DND-41 (cell line): Measurements from ENCODE around the gene TSPAN18.

ENCODE experiments used
- ATAC-seq: fragments of 200-7000 bp; cut with Tn5 transposase; 3 replicates; pipeline ENCODE4 v1.9.1; 2021; ENCODE audit warnings: low read depth; ENCODE audit not compliant: insufficient read depth
- DNase-seq: peaks from one replicate; pipeline ENCODE4 v3.0.0-alpha.2; 2020
- H2AFZ ChIP-seq: 2 replicates; pipeline ENCODE4 v1.6.0; 2012; ENCODE audit warnings: low read depth, low read length
- H3K27ac ChIP-seq: 2 replicates; pipeline ENCODE4 v1.5.1; 2012; ENCODE audit warnings: low read length, inconsistent platforms
- H3K27me3 ChIP-seq: fragments of 200-600 bp; sonication (generic); 2 replicates; pipeline ENCODE4 v1.6.0; 2012; ENCODE audit warnings: low read length, mild to moderate bottlenecking, inconsistent platforms; ENCODE audit not compliant: insufficient read depth, poor library complexity
- H3K36me3 ChIP-seq: 2 replicates; pipeline ENCODE4 v1.5.1; 2012; ENCODE audit warnings: low read length, inconsistent platforms; ENCODE audit not compliant: insufficient read depth
- H3K4me1 ChIP-seq: 2 replicates; pipeline ENCODE4 v1.5.1; 2012; ENCODE audit warnings: mild to moderate bottlenecking, low read length; ENCODE audit not compliant: insufficient read depth
- H3K4me2 ChIP-seq: 2 replicates; pipeline ENCODE4 v1.6.0; 2012; ENCODE audit warnings: mild to moderate bottlenecking, moderate library complexity, low read length, inconsistent platforms; ENCODE audit not compliant: insufficient read depth
- H3K4me3 ChIP-seq, 2 experiments: fragments of 200-600 bp in 1 of 2; shearing (Covaris generic) in 1 of 2; 2 replicates each; pipeline ENCODE4 v1.5.1; 2012 to 2016; ENCODE audit warnings: inconsistent platforms in 2 of 2, low read length in 2 of 2, mild to moderate bottlenecking in 2 of 2, low read depth in 1 of 2, moderate library complexity in 1 of 2
- H3K79me2 ChIP-seq: 2 replicates; pipeline ENCODE4 v1.6.0; 2012; ENCODE audit warnings: low read length, inconsistent platforms; ENCODE audit not compliant: insufficient read depth
- H3K9ac ChIP-seq: 2 replicates; pipeline ENCODE4 v1.6.0; 2012; ENCODE audit warnings: low read depth, mild to moderate bottlenecking, inconsistent platforms, low read length, moderate library complexity
- H3K9me3 ChIP-seq: 2 replicates; pipeline ENCODE4 v1.5.1; 2012; ENCODE audit warnings: low read length, moderate library complexity, mild to moderate bottlenecking, inconsistent platforms; ENCODE audit not compliant: insufficient read depth, severe bottlenecking
- H4K20me1 ChIP-seq: 2 replicates; pipeline ENCODE4 v1.6.0; 2012; ENCODE audit warnings: low read length; ENCODE audit not compliant: insufficient read depth
- CTCF ChIP-seq: IDR thresholded peaks from 2 replicates; pipeline ENCODE4 v1.5.1; 2012; ENCODE audit warnings: borderline replicate concordance, low read length, moderate library complexity, mild to moderate bottlenecking; ENCODE audit not compliant: poor library complexity, severe bottlenecking; ENCODE audit errors: extremely low read depth
- EZH2 ChIP-seq: IDR thresholded peaks from 3 replicates; pipeline ENCODE4 v1.6.1; 2012; ENCODE audit warnings: borderline replicate concordance, low read depth, mild to moderate bottlenecking, moderate library complexity, low read length, inconsistent platforms; ENCODE audit not compliant: severe bottlenecking

TSPAN18 gene

GRCh38 chr11:44976576-44976975, 249.8 kb downstream of the TSPAN18 start:
- Histone ChIP-seq H3K36me3 (no peaks in the 10 kb centered on the region), H4K20me1 (no peaks in the 10 kb centered on the region), H3K27me3 (no peaks in the 10 kb centered on the region), H2AFZ (no peak overlapping the region), H3K4me2 (no peak overlapping the region), H3K4me3 (no peak overlapping the region), H3K4me1 (peaks cover 3% of the 10 kb centered on the region; the same call in 1 of the 2 replicates), H3K79me2 (no peaks in the 10 kb centered on the region), H3K9ac (no peak overlapping the region), H3K27ac (no peak overlapping the region), H3K9me3 (no peaks in the 10 kb centered on the region)
- no peak for TF ChIP-seq EZH2
- TF ChIP-seq CTCF = no peak
- ATAC-seq (no peak), DNase-seq (no peak)

- ATAC-seq = peak; percentile 60
- no peaks in the 10 kb centered on the region for H3K9me3 ChIP-seq
- no peaks in the 10 kb centered on the region for H3K79me2 ChIP-seq
- no peaks in the 10 kb centered on the region for H3K36me3 ChIP-seq
- no peak overlapping the region for H2AFZ ChIP-seq
- peaks cover 3% of the 10 kb centered on the region; the same call in 1 of the 2 replicates for H3K4me1 ChIP-seq
- no peak overlapping the region for H3K4me3 ChIP-seq
- no peak overlapping the region for H3K4me2 ChIP-seq
- H3K27me3 ChIP-seq = no peaks in the 10 kb centered on the region
- H3K9ac ChIP-seq = no peak overlapping the region
- H4K20me1 ChIP-seq = no peaks in the 10 kb centered on the region
- DNase-seq = peak; percentile 28
- no peak overlapping the region for H3K27ac ChIP-seq
- peak; percentile 42 for TF ChIP-seq CTCF
- no peak for TF ChIP-seq EZH2
Observed at GRCh38 chr11:44977493-44977984, 250.8 kb downstream of the TSPAN18 start.

GRCh38 chr11:44978274-44978960, 251.7 kb downstream of the TSPAN18 start:
- no peaks in the 10 kb centered on the region for H3K27me3 ChIP-seq
- ATAC-seq = peak; percentile 39; the same call in 2 of the 3 replicates
- no peaks in the 10 kb centered on the region for H4K20me1 ChIP-seq
- no peaks in the 10 kb centered on the region for H3K9me3 ChIP-seq
- H3K4me2 ChIP-seq = no peak overlapping the region
- no peak overlapping the region for H2AFZ ChIP-seq
- H3K9ac ChIP-seq = no peak overlapping the region
- H3K4me3 ChIP-seq = no peak overlapping the region
- H3K27ac ChIP-seq = no peak overlapping the region
- H3K4me1 ChIP-seq = peaks cover 3% of the 10 kb centered on the region; the same call in 1 of the 2 replicates
- H3K36me3 ChIP-seq = no peaks in the 10 kb centered on the region
- no peak for DNase-seq
- TF ChIP-seq EZH2 = no peak
- TF ChIP-seq CTCF = no peak
- no peaks in the 10 kb centered on the region for H3K79me2 ChIP-seq
